HuH-7 (cell line): ENCODE measurements around the gene E2F1.
"Not testable (repeated sequence)": the region's sequence is repeated elsewhere in the genome, so short reads cannot be mapped to it uniquely, and the experiment has no call there.

ENCODE experiments used
- DNase-seq: peaks from one replicate; pipeline ENCODE4 v3.0.0; 2011; ENCODE audit warnings: low spot score

Gene E2F1

DNA sequence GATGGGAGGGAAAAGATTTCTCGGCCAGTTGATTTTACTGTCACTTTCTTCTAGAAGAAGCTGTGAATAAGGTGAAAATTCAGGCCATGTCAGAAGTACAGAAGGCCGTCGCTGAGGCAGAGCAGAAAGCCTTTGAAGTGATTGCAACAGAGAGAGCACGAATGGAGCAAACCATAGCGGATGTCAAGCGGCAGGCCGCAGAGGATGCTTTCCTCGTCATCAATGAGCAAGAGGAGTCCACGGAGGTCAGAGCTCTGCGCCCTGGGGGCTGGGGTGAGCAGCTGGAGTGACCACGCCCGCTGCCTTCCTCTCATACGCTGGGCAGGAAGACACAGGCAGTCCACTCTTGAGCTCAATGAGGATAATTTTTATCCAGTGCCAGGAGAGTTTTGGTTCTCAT, 45.9 kb downstream of the E2F1 start:
- no peak for DNase-seq

DNA sequence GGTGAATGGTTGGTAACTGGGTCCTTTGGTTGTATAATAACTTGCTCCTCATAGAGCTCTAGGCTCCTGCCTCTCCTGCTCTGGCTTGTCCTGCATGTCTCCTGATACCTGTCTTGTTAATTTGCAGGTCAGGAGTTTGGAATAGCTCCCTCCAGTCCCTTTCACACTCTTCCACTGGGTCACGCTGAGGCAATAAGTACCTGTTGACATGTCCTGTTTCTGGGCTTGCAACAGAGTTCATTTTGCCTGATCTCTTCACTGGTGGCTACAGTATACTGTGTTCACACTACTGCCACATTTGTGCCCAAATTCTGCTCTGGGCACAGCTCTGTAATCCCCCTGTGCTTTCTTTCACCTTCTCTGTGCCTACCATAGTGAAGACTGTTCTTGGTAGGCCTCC, 49.4 kb downstream of the E2F1 start:
- no peak for DNase-seq

DNA sequence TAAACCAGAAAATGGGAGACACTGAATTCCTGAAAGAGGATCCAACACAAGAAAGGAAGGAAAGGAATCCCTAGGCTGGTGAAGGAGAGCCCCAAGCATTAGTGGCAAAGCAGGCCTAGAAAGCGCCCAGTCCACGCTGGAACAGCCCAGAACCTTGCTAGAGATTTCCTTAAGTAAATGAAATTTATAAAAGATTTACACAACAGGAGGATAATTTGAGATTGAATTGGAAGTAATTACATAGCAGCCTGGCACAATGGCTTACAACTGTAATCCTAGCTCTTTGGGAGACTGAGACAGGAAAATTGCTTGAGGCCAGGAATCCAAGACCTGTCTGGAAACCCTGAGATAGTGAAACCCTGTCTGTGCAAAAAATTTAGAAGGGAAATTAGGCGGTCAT, 50.8 kb downstream of the E2F1 start:
- no peak for DNase-seq

DNA sequence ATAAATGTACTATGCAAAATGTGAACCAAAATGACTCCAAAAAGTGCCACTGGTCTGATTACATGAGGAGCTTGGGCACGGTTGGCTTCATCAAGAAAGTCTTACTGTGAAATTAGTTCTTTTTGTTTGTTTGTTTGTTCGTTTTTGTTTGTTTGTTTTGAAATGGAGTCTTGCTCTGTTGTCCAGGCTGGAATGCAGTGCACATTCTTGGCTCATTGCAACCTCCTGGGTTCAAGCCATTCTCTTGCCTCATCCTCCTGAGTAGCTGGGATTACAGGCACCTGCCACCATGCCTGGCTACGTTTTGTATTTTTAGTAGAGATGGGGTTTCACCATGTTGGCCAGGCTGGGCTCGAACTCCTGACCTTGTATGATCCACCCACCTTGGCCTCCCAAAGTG, 54.3 kb downstream of the E2F1 start:
- not testable (repeated sequence) for DNase-seq

DNA sequence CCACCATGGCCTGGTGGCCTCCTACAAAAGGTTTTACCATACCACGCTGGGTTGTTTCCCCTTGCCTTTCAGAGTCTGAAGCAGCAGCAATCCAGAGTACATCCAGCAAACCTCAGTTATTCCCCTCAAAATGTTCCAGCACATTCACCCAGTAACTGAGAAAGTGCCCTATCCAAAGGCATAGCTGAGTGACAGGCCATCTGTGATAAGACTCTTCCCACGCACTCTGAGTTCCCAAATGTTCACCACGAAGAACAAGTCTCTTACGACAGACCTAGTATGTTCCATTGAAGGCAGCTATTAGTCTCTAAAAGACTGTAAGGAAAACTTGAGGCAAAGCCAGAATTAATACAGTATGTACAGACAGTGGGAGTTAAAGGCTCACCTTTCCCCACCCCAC, 55.7 kb downstream of the E2F1 start:
- DNase-seq, result no peak

DNA sequence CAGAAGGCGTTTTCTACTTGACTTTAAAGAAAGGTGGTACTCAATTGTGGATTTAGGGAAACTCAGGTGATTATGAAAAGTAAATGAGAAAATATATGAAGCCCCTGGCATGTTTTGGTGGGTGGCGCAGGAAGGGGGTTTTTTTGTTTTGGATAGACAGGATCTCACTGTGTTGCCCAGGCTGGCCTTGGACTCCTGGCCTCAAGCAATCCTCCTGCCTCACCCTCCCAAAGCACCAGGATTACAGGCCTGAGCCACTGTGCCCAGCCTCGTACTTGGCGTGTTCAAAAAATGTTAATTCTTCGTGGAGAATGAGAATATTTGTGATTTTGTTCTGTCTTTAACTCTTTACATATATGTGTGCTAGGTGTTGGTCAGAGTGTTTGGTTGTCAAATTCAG, 56.2 kb downstream of the E2F1 start:
- DNase-seq, result no peak

DNA sequence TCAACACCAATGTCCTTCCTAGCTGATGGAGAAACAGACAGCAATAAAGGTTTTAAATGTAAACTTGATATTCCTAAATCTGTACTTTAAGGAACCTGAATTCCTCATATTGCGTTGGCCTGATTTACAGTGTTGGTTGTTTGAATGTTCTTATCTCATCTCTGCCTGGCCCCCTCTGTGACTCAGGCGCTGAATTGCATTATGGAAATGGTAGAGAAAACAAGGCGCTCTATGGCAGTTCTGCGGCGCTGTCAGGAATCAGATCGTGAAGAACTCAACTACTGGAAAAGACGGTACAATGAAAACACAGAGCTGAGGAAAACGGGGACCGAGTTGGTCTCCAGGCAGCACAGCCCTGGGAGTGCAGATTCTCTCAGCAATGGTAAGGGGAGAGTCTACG, 56.7 kb downstream of the E2F1 start:
- no peak for DNase-seq

DNA sequence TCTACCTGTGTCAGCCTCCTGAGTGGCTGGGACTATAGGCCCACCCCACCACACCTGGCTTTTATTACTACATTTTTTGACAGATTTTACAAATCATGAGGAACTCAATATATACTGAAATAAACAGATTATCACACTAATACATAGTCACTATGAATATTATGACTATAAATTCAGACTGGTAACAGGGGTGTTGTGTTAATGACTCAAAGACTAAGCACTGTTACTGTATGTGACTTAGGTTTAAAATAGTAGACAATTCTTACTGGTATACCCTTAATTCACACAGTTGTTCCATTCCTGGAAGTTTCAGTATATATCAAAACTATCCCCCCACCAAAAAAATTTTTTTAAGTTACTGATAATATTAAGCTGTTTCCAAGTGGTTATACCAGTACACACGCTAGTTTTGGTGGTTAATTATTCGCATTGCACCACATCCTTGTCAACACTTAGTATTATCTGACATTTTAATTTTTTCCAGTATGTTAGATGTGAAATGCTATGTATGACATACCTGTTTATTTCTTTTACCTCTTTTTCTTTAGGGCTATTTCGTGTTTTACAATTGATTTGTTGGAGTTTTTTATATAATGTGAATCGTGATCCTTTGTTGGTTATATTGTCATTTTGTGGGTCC, 58.5 kb downstream of the E2F1 start:
- DNase-seq, result no peak

DNA sequence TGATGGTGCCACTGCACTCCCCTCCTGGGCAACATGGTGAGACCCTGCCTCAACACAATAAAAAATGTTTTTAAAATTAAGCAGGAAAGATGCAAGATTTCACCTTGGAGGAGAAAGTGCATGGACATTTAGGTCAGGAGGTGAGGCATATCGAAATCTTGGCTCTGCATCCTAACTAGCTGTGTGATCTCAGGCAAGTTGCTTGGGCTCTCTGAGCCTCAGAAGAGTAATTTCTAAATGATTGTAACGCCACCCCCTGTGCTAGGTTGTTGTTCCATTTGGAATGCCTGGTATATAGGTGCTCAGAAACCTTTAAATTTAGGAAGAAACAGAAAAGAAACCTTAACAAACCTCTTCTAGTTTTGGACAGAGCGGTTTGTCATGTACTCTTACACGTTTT, 60.0 kb downstream of the E2F1 start:
- DNase-seq, result no peak
